ENCODE measurements around the gene RCOR1.

GRCh38 chr14:102662636-102663430, 70.4 kb downstream of the RCOR1 start:
- no peak for TF ChIP-seq POLR2AphosphoS5 (IDR thresholded peaks at IDR 0.05)
- no peak for TF ChIP-seq CTCF (IDR thresholded peaks at IDR 0.05 in 8 of 11, conservative IDR thresholded peaks at IDR 0.05 in 3 of 11)
